SK-MEL-5 (cell line): Measurements from ENCODE around the gene WDR93. TPM values are rescaled to one million over a fixed set of nuclear protein-coding genes. Genes with fewer than 3 reads are reported as not detected.
"Not testable (repeated sequence)": the region's sequence is repeated elsewhere in the genome, so short reads cannot be mapped to it uniquely, and the experiment has no call there.

Experiments
- DNase-seq: peaks from one replicate; pipeline ENCODE4 v3.0.0-alpha.2; 2016; ENCODE audit warnings: low read depth, low spot score
- in situ Hi-C: cut with HindIII; loops from 2 replicates; pipeline ENCODE4 v1.10.0; 2016; ENCODE audit warnings: low sequenced_read_pairs, high pct_unique_total_duplicates, low pct_unique_long_range_greater_than_20kb
- total RNA-seq: library from RNA; depleted of rRNA; stranded (reverse); fragments of >200 nt; shearing (Covaris generic); gene quantifications from 2 replicates; pipeline ENCODE4 v1.2.3, GENCODE V29; 2014

WDR93 gene
- total RNA-seq, 1 experiment from 2014 or later, result not detected

GRCh38 chr15:89674526-89674925, 16.1 kb upstream of the WDR93 start:
- no peak for DNase-seq
- in situ Hi-C loops, result no loop called here

GRCh38 chr15:89675606-89676005, 15.0 kb upstream of the WDR93 start:
- DNase-seq, result no peak
- in situ Hi-C loops, result no loop called here

DNA sequence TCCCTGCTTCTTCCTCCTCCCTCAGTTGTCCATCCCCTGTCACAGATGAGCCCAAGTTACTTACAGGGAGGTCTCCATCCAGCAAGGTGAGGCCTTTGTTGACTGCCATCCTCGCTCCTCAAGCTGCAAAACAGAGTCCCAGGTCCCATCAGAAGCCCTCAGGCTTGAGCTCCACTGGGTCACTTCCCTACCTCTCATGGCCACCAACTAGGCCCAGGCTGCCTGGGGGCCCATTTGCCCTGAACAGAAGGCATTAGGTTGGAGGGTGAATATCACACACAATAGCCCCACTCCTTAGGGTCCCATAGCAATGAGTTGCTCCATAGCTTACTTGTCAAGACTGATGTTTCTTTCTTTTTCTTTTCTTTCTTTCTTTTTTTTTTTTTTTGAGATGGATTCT, 13.2 kb upstream of the WDR93 start:
- in situ Hi-C loops, result no loop called here
- DNase-seq, result no peak

DNA sequence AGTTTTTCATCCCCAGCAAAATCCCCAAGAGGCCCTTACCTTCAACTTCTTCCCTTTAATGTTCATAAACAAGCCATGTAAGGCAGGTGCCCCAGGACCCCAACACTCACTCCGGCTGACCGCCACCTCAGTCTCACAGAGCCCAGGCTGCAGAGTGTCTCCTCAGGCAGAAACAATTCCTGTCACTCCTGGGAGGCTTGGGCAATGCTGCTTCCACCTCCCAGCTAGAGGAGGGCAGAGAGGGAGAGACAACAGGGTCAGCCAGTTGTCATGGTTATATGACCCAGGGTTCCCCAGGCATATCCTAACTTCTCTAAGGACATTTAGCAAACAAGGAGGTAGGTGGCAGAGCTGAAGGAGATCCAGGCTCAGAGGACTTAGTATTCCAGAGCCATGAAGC, 11.4 kb upstream of the WDR93 start, which contains the start of gene PLIN1:
Gene PLIN1 (minus strand): TSS at position 156 of the 400 bp plus-strand sequence. CDS start 1,878 bp downstream, outside the sequence.
- in situ Hi-C loops, result no loop called here

DNA sequence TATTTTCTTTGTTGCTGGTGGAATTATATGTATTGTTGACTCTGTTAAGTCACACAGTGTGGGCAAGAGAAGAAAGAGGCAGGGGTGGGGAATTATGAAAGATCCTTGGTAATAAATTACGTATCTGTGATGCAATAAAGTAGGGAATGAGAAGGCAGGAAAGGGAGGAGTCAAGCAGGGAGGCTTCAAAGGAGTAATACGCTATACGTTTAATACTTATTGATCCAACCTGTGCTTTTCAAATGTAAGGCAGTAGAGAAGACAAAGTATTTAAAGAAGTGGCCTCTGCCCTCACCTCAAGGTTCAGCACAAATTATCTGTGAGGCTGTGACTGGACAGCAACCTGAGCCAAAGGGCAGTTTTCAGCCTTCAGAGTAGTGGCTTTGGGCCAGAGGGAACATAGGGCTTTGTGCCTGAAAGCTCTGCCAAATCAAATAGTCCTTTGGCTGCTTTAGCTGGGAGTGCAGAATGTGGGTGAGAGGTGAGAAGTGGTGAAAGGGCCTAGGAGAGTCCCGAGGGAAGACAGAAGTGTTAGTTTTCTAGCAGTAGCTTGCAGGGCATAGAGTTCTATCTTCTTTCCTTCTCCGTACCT, 10.2 kb upstream of the WDR93 start:
- in situ Hi-C loops, result no loop called here
- DNase-seq, result no peak

More for the DNA sequence above, 11.4 kb upstream of the WDR93 start, which contains the start of gene PLIN1:
- no peak for DNase-seq

- in situ Hi-C loops, result no loop called here
- DNase-seq, result no peak
These were observed 9.5 kb upstream of the WDR93 start for GRCh38 chr15:89681146-89681545.

- DNase-seq, result no peak
- in situ Hi-C loops, result no loop called here
These were observed 4.6 kb upstream of the WDR93 start for GRCh38 chr15:89685995-89686394.

DNA sequence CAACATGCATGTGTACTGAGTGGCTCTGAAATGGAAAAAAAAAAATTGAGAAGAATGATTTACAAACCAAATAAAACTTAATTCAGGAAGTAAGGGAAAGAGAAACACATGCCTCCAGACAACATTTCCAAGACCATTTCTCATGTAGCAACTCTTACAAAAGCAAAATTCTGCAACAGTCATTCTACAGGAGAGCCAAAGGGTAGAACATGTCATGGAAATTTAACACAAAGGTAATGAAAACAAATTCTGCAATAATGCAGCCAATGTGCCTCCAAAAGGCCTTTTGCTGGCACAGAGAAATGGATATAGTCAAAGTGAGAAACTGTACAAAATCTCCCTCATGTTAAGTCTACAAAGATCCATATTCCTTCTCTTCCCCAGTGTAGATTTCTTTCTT, 4.1 kb upstream of the WDR93 start:
- in situ Hi-C loops, result no loop called here

DNA sequence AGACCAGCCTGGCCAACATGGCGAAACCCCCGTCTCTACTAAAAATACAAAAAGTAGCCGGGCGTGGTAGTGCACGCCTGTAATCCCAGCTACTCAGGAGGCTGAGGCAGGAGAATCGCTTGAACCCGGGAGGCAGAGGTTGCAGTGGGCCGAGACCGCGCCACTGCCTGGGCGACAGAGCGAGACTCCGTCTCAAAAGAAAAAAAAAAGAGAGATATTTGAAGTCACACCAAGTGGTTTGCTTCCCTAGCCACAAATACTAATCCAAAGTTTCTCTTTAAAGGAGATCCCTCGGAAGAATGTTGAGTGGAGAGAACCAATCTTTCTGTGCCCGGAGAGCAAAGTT, 708 bp upstream of the WDR93 start:
- DNase-seq, in situ Hi-C loops: not testable (repeated sequence)

More for the DNA sequence above, 4.1 kb upstream of the WDR93 start:
- no peak for DNase-seq

- in situ Hi-C loops, result no loop called here
- no peak for DNase-seq
These were observed 2.5 kb downstream of the WDR93 start for GRCh38 chr15:89693091-89693490.

DNA sequence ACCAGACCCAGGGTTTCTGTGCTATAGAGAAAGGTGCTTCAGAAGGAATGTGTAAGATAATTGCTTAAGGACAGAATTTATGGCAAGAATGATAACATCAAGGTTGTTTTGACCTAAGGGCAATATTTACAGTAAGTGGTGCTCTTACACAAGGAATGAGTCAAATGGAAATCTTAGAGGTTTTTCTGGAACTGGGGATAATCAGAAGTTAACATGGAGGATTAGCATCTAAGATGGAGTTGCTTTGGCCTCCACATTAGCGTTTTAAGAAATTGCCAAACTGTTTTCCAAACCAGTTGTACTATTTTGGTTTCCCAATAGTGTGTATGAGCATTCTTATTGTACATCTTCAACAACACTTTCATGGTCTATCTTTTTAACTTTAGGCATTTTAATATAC, 3.1 kb downstream of the WDR93 start:
- in situ Hi-C loops, result no loop called here
- no peak for DNase-seq

DNA sequence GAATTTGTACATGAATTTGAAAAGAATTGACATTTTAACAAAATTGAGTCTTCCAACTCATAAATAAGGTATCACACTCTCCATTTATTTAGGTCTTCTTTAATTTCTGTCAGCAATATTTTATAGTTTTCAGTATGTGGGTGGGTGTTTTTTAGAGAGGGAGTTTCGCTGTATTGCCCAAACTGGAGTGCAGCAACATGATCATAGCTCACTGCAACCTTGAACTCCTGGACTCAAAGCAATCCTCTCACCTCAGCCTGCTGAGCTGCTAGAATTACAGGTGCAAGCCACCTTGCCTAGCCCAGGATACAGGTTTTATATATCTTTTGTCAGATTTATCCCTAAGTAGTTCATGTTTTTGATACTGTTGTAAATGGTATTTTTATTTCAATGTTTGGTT, 4.6 kb downstream of the WDR93 start:
- in situ Hi-C loops, result no loop called here
- DNase-seq, result no peak

DNA sequence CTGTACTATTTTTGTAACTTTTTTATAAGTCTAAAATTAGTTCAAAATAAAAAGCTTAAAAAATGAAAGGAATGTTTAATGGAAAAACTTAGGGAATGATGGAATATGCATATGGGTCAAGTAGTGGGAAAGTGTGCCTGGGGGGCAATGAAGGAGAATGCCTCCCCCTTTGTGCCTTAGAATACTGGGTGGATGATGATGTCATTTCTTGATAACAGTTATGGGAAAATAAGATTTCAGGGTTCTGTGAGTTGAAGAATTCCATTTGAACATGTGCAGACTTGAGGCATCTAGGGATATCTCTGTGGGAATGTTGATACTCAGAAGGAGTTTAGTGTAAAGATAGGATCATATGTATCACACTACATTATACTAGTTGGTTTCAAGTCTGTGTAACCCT, 13.8 kb downstream of the WDR93 start:
- no peak for DNase-seq
- in situ Hi-C loops, result no loop called here

GRCh38 chr15:89707577-89707976, 17.0 kb downstream of the WDR93 start:
- in situ Hi-C loops, result no loop called here
- DNase-seq, result no peak

DNA sequence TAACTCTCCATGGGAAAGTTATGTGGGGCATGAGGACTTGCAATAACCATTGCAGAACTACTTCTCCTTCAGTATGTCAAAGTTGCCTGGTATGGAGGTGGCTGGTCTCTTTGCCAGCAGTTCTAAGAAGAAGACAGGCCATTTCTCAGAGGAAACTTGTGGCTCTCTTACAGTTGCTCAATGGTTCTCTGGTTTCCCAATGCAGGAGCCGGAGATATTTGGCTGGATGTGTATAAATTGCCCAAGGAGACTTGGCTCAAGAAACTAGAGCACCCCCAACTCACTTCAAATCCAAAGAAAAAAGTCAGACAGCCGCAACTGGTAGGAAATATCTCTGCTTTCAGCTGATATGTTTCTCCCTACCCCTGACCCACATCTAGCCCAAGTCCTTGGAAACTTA, 24.2 kb downstream of the WDR93 start:
- in situ Hi-C loops, result no loop called here

DNA sequence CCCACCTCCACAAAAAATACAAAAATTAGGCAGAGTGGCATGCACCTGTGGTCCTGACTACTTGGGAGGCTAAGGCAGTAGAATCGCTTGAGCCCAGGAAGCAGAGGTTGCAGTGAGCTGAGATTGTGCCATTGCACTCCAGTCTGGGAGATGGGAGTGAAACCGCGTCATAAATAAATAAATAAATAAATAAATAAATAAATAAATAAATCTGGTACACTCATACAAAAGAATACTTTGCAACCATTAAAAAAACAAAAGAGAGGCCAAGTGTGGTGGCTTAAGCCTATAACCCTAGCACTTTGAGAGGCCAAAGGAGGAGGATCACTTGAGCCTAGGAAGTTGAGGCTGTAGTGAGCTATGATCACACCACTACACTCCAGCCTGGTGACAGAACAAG, 32.4 kb downstream of the WDR93 start:
- no peak for DNase-seq
- in situ Hi-C loops, result no loop called here

More for the DNA sequence above, 24.2 kb downstream of the WDR93 start:
- no peak for DNase-seq

- in situ Hi-C loops, result no loop called here
These were observed 34.0 kb downstream of the WDR93 start for GRCh38 chr15:89724621-89725020.

DNA sequence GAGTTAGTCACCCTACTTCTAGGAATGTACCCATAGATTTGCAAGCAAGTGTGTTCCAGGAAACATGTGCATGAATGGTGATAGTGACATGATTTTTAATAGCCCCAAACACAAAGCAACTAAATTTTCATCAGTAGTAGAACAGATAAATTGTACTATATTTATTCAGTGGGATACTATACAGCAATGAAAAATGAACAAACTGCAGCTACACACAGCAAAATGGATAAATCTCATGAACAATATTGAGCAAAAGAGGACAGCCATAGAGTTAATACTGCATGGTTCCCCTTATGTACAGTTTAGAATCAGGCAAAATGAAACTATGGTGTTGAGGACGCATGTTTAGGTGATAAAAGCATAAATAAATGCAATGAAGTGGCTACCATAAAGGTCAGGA, 34.5 kb downstream of the WDR93 start:
- in situ Hi-C loops, result no loop called here
- no peak for DNase-seq

More at GRCh38 chr15:89724621-89725020, 34.0 kb downstream of the WDR93 start:
- DNase-seq, result no peak

DNA sequence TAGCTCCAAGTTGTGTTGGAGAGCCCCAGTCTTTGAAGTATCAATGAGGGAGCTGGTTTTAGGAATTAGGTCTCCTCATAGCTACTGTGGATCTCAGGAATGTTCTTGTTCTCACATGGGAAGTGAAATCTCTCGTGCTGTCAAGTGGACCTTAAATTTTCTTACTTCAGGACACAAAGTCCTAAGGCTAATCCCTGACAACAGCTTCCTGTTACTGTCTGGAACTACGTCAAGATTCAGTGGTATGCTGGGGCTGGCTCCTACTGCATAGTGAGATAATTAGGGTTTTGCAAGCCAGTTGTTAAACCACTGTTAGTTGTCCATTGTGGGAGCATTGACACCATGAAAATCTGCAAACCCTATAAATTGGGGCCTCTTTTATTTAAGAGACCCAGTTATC, 37.6 kb downstream of the WDR93 start:
- in situ Hi-C loops, result no loop called here
- no peak for DNase-seq

GRCh38 chr15:89731275-89731674, 40.7 kb downstream of the WDR93 start:
- in situ Hi-C loops, result no loop called here
- DNase-seq, result no peak
